GM20000 (cell line): ENCODE measurements around the gene SLX4IP.

ENCODE experiments used
- DNase-seq: peaks from one replicate; pipeline ENCODE4 v3.0.0; 2012; ENCODE audit warnings: low spot score
- CTCF ChIP-seq: IDR thresholded peaks from 2 replicates; pipeline ENCODE4 v1.5.1; 2012; ENCODE audit warnings: mild to moderate bottlenecking, control low read depth; ENCODE audit errors: extremely low read depth, missing control alignments

The SLX4IP gene

GRCh38 chr20:10430000-10430466 is 5.1 kb upstream of the SLX4IP start:
- DNase-seq = no peak
- no peak for TF ChIP-seq CTCF

GRCh38 chr20:10430704-10431103 is 4.4 kb upstream of the SLX4IP start:
- no peak for TF ChIP-seq CTCF
- no peak for DNase-seq

GRCh38 chr20:10432079-10432478 is 3.0 kb upstream of the SLX4IP start:
- no peak for DNase-seq
- no peak for TF ChIP-seq CTCF

- no peak for DNase-seq
- no peak for TF ChIP-seq CTCF
Observed at GRCh38 chr20:10433014-10433622, 2.0 kb upstream of the SLX4IP start.

GRCh38 chr20:10433623-10434466 is 1.3 kb upstream of the SLX4IP start, which contains the start of gene MKKS:
TSS of gene MKKS (minus strand) at chr20:10434222. CDS start at chr20:10413514, 20,708 bp downstream.
- peak; percentile 80 for DNase-seq
- TF ChIP-seq CTCF = no peak

GRCh38 chr20:10434467-10434831 is 656 bp upstream of the SLX4IP start:
- peak; percentile 64 for DNase-seq
- TF ChIP-seq CTCF = no peak

GRCh38 chr20:10436053-10436699 is 1.1 kb downstream of the SLX4IP start:
- no peak for DNase-seq
- TF ChIP-seq CTCF = no peak
